T47D (cell line): ENCODE results near the gene HACL1.
"Not testable (repeated sequence)": the region's sequence is repeated elsewhere in the genome, so short reads cannot be mapped to it uniquely, and the experiment has no call there.

Experiments
- DNase-seq, 2 experiments: peaks; one replicate each; pipeline versions ENCODE4 v3.0.0 to v3.0.0-alpha.2; 2011 to 2012; ENCODE audit warnings: low read depth in 1 of 2, low spot score in 1 of 2
- JUND ChIP-seq: IDR thresholded peaks from 2 replicates; pipeline ENCODE4 v1.6.1; 2012; ENCODE audit warnings: low read depth
- in situ Hi-C: cut with HindIII; loops from 2 replicates; pipeline ENCODE4 v1.10.0; 2016; ENCODE audit warnings: low sequenced_read_pairs, low pct_unique_long_range_greater_than_20kb

Gene HACL1

GRCh38 chr3:15551902-15552301 lies 49.5 kb downstream of the HACL1 start:
- DNase-seq: no peak
- TF ChIP-seq JUND: no peak
- in situ Hi-C loops: no loop called here

- in situ Hi-C loops: no loop called here
- DNase-seq: no peak
- TF ChIP-seq JUND: no peak
These were observed 51.5 kb downstream of the HACL1 start for GRCh38 chr3:15549846-15550245.

GRCh38 chr3:15542614-15543013 lies 58.8 kb downstream of the HACL1 start:
- in situ Hi-C loops: no loop called here
- no peak for DNase-seq
- TF ChIP-seq JUND: no peak

- no peak for TF ChIP-seq JUND
- no peak for DNase-seq
- in situ Hi-C loops: no loop called here
These were observed 60.0 kb downstream of the HACL1 start for GRCh38 chr3:15541371-15541770.

- DNase-seq: no peak
- in situ Hi-C loops: no loop called here
- TF ChIP-seq JUND: no peak
These were observed 62.3 kb downstream of the HACL1 start for GRCh38 chr3:15539066-15539465.

GRCh38 chr3:15538345-15538744 lies 63.0 kb downstream of the HACL1 start:
- TF ChIP-seq JUND: no peak
- DNase-seq: no peak
- in situ Hi-C loops: no loop called here

GRCh38 chr3:15536856-15537255 lies 64.5 kb downstream of the HACL1 start:
- no peak for TF ChIP-seq JUND
- in situ Hi-C loops: no loop called here
- no peak for DNase-seq

GRCh38 chr3:15535732-15536131 lies 65.6 kb downstream of the HACL1 start:
- in situ Hi-C loops: no loop called here

GRCh38 chr3:15532614-15533013 lies 68.8 kb downstream of the HACL1 start:
- DNase-seq, in situ Hi-C loops: not testable (repeated sequence)

More at GRCh38 chr3:15535732-15536131, 65.6 kb downstream of the HACL1 start:
- TF ChIP-seq JUND: no peak
- no peak for DNase-seq

- no peak for DNase-seq
- no peak for TF ChIP-seq JUND
- in situ Hi-C loops: no loop called here
These were observed 70.0 kb downstream of the HACL1 start for GRCh38 chr3:15531346-15531745.

GRCh38 chr3:15528854-15529537 lies 72.4 kb downstream of the HACL1 start:
- no peak for TF ChIP-seq JUND
- no peak for DNase-seq
- in situ Hi-C loops: no loop called here

- no peak for TF ChIP-seq JUND
- DNase-seq: no peak
- in situ Hi-C loops: no loop called here
These were observed 74.3 kb downstream of the HACL1 start for GRCh38 chr3:15527031-15527459.

- no peak for DNase-seq
- no peak for TF ChIP-seq JUND
- in situ Hi-C loops: no loop called here
These were observed 75.6 kb downstream of the HACL1 start for GRCh38 chr3:15525790-15526189.
